IMR-90 (cell line): ENCODE data around the gene TIMM44. TPM values are rescaled to one million over a fixed set of nuclear protein-coding genes. Genes with fewer than 3 reads are reported as not detected.

Experiments used
- ATAC-seq: fragments of 200-7000 bp; cut with Tn5 transposase; 2 replicates; pipeline ENCODE4 v1.9.1; 2020; ENCODE audit warnings: low read depth, mild to moderate bottlenecking, moderate library complexity
- BruUV-seq: library from RNA; stranded (reverse); fragments of 400-500 nt; replicated peaks from 2 replicates; lab custom pipeline; 2021; lab: Mats Ljungman, UMichigan
- CTCF ChIA-PET: fragments of 300-600 bp; formaldehyde crosslinking; extraction: SDS; loops from one replicate; lab custom pipeline; 2021; ENCODE audit warnings: antibody characterized with exemption; lab: Yijun Ruan, JAX
- POLR2A ChIA-PET: fragments of 300-600 bp; sonication (Branson Sonifier 250); formaldehyde crosslinking; loops from one replicate; lab custom pipeline; 2022; ENCODE audit warnings: antibody characterized with exemption; ENCODE audit not compliant: unreplicated experiment; lab: Charles Lee
- DNase-seq: peaks from one replicate; pipeline ENCODE4 v3.0.0; 2013
- H2AFZ ChIP-seq: replicated peaks from 2 replicates; pipeline ENCODE3; 2013; ENCODE audit warnings: low read length, mild to moderate bottlenecking; ENCODE audit not compliant: poor library complexity
- H2AK5ac ChIP-seq: 2 replicates; pipeline ENCODE4 v1.6.1; 2013; ENCODE audit warnings: low read depth, low read length, inconsistent platforms
- H2AK9ac ChIP-seq: replicated peaks from 2 replicates; pipeline ENCODE3; 2013; ENCODE audit warnings: mild to moderate bottlenecking, low read depth, low read length, moderate library complexity; ENCODE audit not compliant: poor library complexity
- H2BK120ac ChIP-seq: 2 replicates; pipeline ENCODE4 v1.6.1; 2013; ENCODE audit warnings: low read depth, low read length, inconsistent platforms
- H2BK15ac ChIP-seq: 3 replicates; pipeline ENCODE4 v1.6.1; 2013; ENCODE audit warnings: low read depth, low read length, inconsistent platforms
- H2BK20ac ChIP-seq: 2 replicates; pipeline ENCODE4 v1.6.1; 2013; ENCODE audit warnings: low read depth, mild to moderate bottlenecking, inconsistent platforms, low read length, moderate library complexity
- H2BK5ac ChIP-seq: 2 replicates; pipeline ENCODE4 v1.6.1; 2013; ENCODE audit warnings: mild to moderate bottlenecking, low read depth, low read length, inconsistent platforms; ENCODE audit not compliant: poor library complexity, severe bottlenecking
- H3K14ac ChIP-seq: replicated peaks from 2 replicates; pipeline ENCODE4 v1.6.1; 2013; ENCODE audit warnings: low read depth, low read length, inconsistent platforms
- H3K18ac ChIP-seq: 2 replicates; pipeline ENCODE4 v1.6.1; 2013; ENCODE audit warnings: low read depth, low read length, control low read depth
- H3K23ac ChIP-seq: 2 replicates; pipeline ENCODE4 v1.6.1; 2013; ENCODE audit warnings: low read depth, low read length, inconsistent platforms
- H3K27ac ChIP-seq: 2 replicates; pipeline ENCODE4 v1.5.1; 2013; ENCODE audit warnings: mild to moderate bottlenecking, control low read depth, low read length; ENCODE audit not compliant: insufficient read depth
- H3K27me3 ChIP-seq: 2 replicates; pipeline ENCODE4 v1.6.1; 2013; ENCODE audit warnings: low read length; ENCODE audit not compliant: control insufficient read depth, insufficient read depth
- H3K36me3 ChIP-seq: 2 replicates; pipeline ENCODE4 v1.6.1; 2013; ENCODE audit warnings: low read length, mixed read lengths; ENCODE audit not compliant: control insufficient read depth, insufficient read depth
- H3K4ac ChIP-seq: 2 replicates; pipeline ENCODE4 v1.6.1; 2013; ENCODE audit warnings: low read depth, low read length, inconsistent platforms
- H3K4me1 ChIP-seq: 2 replicates; pipeline ENCODE4 v1.6.1; 2013; ENCODE audit warnings: low read length, mixed read lengths; ENCODE audit not compliant: control insufficient read depth, insufficient read depth
- H3K4me2 ChIP-seq: 2 replicates; pipeline ENCODE4 v1.6.1; 2013; ENCODE audit warnings: low read depth, mild to moderate bottlenecking, control low read depth, low read length, moderate library complexity
- H3K4me3 ChIP-seq: 2 replicates; pipeline ENCODE4 v1.5.1; 2013; ENCODE audit warnings: low read depth, mild to moderate bottlenecking, control low read depth, low read length, moderate library complexity; ENCODE audit not compliant: insufficient read depth
- H3K56ac ChIP-seq: 2 replicates; pipeline ENCODE4 v1.6.1; 2013; ENCODE audit warnings: low read length, inconsistent platforms; ENCODE audit not compliant: insufficient read depth; ENCODE audit errors: extremely low read depth
- H3K79me1 ChIP-seq, 2 experiments: 2 replicates each; pipeline ENCODE4 v1.6.1; 2013; ENCODE audit warnings: low read length in 2 of 2, inconsistent platforms in 1 of 2, low read depth in 1 of 2
- H3K9ac ChIP-seq: 2 replicates; pipeline ENCODE4 v1.6.1; 2013; ENCODE audit warnings: low read depth, low read length, control low read depth
- H3K9me1 ChIP-seq: 2 replicates; pipeline ENCODE4 v1.6.1; 2013; ENCODE audit warnings: low read length, inconsistent platforms; ENCODE audit not compliant: insufficient read depth
- H3K9me3 ChIP-seq: 2 replicates; pipeline ENCODE4 v1.6.1; 2013; ENCODE audit warnings: low read length; ENCODE audit not compliant: control insufficient read depth, insufficient read depth
- H4K20me1 ChIP-seq: 2 replicates; pipeline ENCODE4 v1.6.1; 2013; ENCODE audit warnings: low read length, inconsistent platforms; ENCODE audit not compliant: insufficient read depth
- H4K5ac ChIP-seq: 2 replicates; pipeline ENCODE4 v1.6.1; 2013; ENCODE audit warnings: mild to moderate bottlenecking, low read depth, low read length, control low read depth
- H4K8ac ChIP-seq, 2 experiments: 2 replicates each; pipeline ENCODE4 v1.6.1; 2013; ENCODE audit warnings: low read depth in 2 of 2, low read length in 2 of 2, control low read depth in 1 of 2, inconsistent platforms in 1 of 2
- H4K91ac ChIP-seq: 2 replicates; pipeline ENCODE4 v1.6.1; 2013; ENCODE audit warnings: low read depth, low read length, inconsistent platforms; ENCODE audit not compliant: insufficient read depth
- CEBPB ChIP-seq: IDR thresholded peaks from 2 replicates; pipeline ENCODE4 v1.6.1; 2012; ENCODE audit warnings: low read depth, low read length, improper control_type of control experiment
- CTCF ChIP-seq: conservative IDR thresholded peaks from 2 replicates; pipeline ENCODE4 v1.5.1; 2012; ENCODE audit warnings: mild to moderate bottlenecking, low read depth, low read length, improper control_type of control experiment
- ELK1 ChIP-seq: fragments of 150-350 bp; IDR thresholded peaks from 2 replicates; pipeline ENCODE4 v1.6.1; 2016; ENCODE audit warnings: low read depth, mild to moderate bottlenecking, low read length, moderate library complexity, borderline replicate concordance
- MAZ ChIP-seq: IDR thresholded peaks from 2 replicates; pipeline ENCODE4 v1.6.1; 2012; ENCODE audit warnings: low read depth, mild to moderate bottlenecking, low read length, improper control_type of control experiment, moderate library complexity, borderline replicate concordance
- MXI1 ChIP-seq: IDR thresholded peaks from 2 replicates; pipeline ENCODE4 v1.6.1; 2012; ENCODE audit warnings: low read depth, mild to moderate bottlenecking, low read length, moderate library complexity, borderline replicate concordance
- RAD21 ChIP-seq: IDR thresholded peaks from 2 replicates; pipeline ENCODE4 v1.6.1; 2012; ENCODE audit warnings: low read length, improper control_type of control experiment
- SMC3 ChIP-seq: fragments of 150-350 bp; IDR thresholded peaks from 2 replicates; pipeline ENCODE4 v1.6.1; 2016; ENCODE audit warnings: low read depth, mild to moderate bottlenecking, antibody characterized with exemption, low read length, moderate library complexity
- WGBS, 2 experiments: methylation state at CpG; one replicate each; pipeline versions ENCODE4 v1.1.5 to v1.1.7; 2013; ENCODE audit warnings: missing lambda C conversion rate in 2 of 2; ENCODE audit not compliant: insufficient read length in 1 of 2; ENCODE audit errors: extremely low coverage in 2 of 2; 5-methylcytosine and 5-hydroxymethylcytosine counted together
- dilution Hi-C: fragments of 300-500 bp; cut with HindIII; formaldehyde crosslinking; loops from one replicate; pipeline ENCODE4 v1.14.3; 2018; ENCODE audit warnings: low sequenced_read_pairs; ENCODE audit not compliant: unreplicated experiment
- in situ Hi-C: fragments of 300-500 bp; cut with MboI; formaldehyde crosslinking; loops from 3 replicates; pipeline ENCODE4 v1.14.3; 2019; ENCODE audit warnings: low sequenced_read_pairs, inconsistent platforms, mixed read lengths
- intact Hi-C: fragments of 100-400 bp; cut with micrococcal nuclease; formaldehyde crosslinking; loops from 2 replicates; pipeline ENCODE4 v1.10.0; 2022
- polyA plus RNA-seq, 3 experiments: library from polyadenylated mRNA; depleted of rRNA; stranded (reverse); fragments of >200 nt; gene quantifications; 2 replicates each; pipeline ENCODE4 v1.2.3, GENCODE V29; 2012; ENCODE audit warnings: low replicate concordance in 1 of 3
- total RNA-seq: library from RNA; depleted of rRNA; stranded (reverse); fragments of >200 nt; gene quantifications from 2 replicates; pipeline ENCODE4 v1.2.3, GENCODE V29; 2012

Gene TIMM44
- total and polyA plus RNA-seq, 2 of the 4 experiments (the other 2 are of a cell fraction): 37.6 to 52.3 TPM

- Histone ChIP-seq H2BK20ac (no peak overlapping the region), H3K4me3 (peak overlapping the region; percentile 53), H3K9me1 (peaks cover 12% of the 10 kb centered on the region; the same call in 1 of the 2 replicates), H3K18ac (no peak overlapping the region), H3K14ac (no peak overlapping the region), H4K8ac (no peak overlapping the region), H2AFZ (peak overlapping the region; percentile 89), H4K5ac (no peak overlapping the region), H3K27me3 (no peaks in the 10 kb centered on the region), H3K23ac (no peak overlapping the region), H4K20me1 (peaks cover 26% of the 10 kb centered on the region), H2BK5ac (no peak overlapping the region), H3K79me1 (peaks cover 2 to 25% of the 10 kb centered on the region in 2 experiments; a peak in 2 of 4 replicates), H3K9me3 (no peaks in the 10 kb centered on the region), H2BK15ac (no peak overlapping the region), H3K4ac (no peak overlapping the region), H3K36me3 (peaks cover 7% of the 10 kb centered on the region), H3K27ac (no peak overlapping the region; the same call in 1 of the 2 replicates), H2AK5ac (no peak overlapping the region), H3K4me1 (peaks cover 28% of the 10 kb centered on the region), H3K56ac (no peak overlapping the region), H2AK9ac (peak overlapping the region; percentile 77), H2BK120ac (no peak overlapping the region), H4K91ac (no peak overlapping the region), H3K9ac (no peak overlapping the region), H3K4me2 (peak overlapping the region; percentile 93)
- dilution Hi-C loops: no loop called here
- POLR2A ChIA-PET: no interaction called here
- TF ChIP-seq ELK1 (no peak), MXI1 (peak; percentile 76; the same call in 1 of the 2 replicates), CTCF (peak; percentile 93), SMC3 (peak; percentile 57), CEBPB (no peak), RAD21 (peak; percentile 59), MAZ (peak; percentile 53; the same call in 1 of the 2 replicates)
- WGBS, 2 experiments: 1% methylated on average over 55 of the region's 98 CpGs; no CpG with 5 or more reads in 1 of the 2 experiments
- intact Hi-C loops: no loop called here
- ATAC-seq (peak; percentile 38), DNase-seq (peak; percentile 73)
- BruUV-seq: no TSS peak
- CTCF ChIA-PET: no interaction called here
- in situ Hi-C loops: no loop called here
Measured at GRCh38 chr19:7925171-7925851, 18.2 kb downstream of the TIMM44 start.
